HepG2 (cell line): ENCODE measurements around the gene TMX4. TPM values are rescaled to one million over a fixed set of nuclear protein-coding genes. Genes with fewer than 3 reads are reported as not detected.

Source experiments
- ATAC-seq: fragments of 200-7000 bp; cut with Tn5 transposase; 3 replicates; pipeline ENCODE4 v1.9.1; 2020; ENCODE audit warnings: mild to moderate bottlenecking, moderate library complexity
- BruUV-seq: library from RNA; stranded (reverse); fragments of 400-500 nt; replicated peaks from 2 replicates; lab custom pipeline; 2021; lab: Mats Ljungman, UMichigan
- CTCF ChIA-PET: fragments of 300-600 bp; formaldehyde crosslinking; extraction: SDS; loops from one replicate; lab custom pipeline; 2021; ENCODE audit warnings: low total read pairs, inconsistent platforms, low intra/inter-chr PET ratio; lab: Yijun Ruan, JAX
- POLR2A ChIA-PET: fragments of 350-600 bp; sonication (Branson Sonifier 250); formaldehyde crosslinking; loops from one replicate; lab custom pipeline; 2020; ENCODE audit warnings: antibody characterized with exemption, inconsistent platforms; lab: Yijun Ruan, JAX
- DNase-seq: peaks from one replicate; pipeline ENCODE4 v3.0.0-alpha.2; 2015; ENCODE audit warnings: low spot score
- FAIRE-seq: peaks from 3 replicates; lab custom pipeline; 2011; peaks lifted over from hg19 to GRCh38; lab: Jason Lieb, UNC
- H2AFZ ChIP-seq: one replicate; pipeline ENCODE4 v1.6.1; 2011; ENCODE audit warnings: low read length, inconsistent platforms
- H3K27ac ChIP-seq: fragments of 300-600 bp; 3 replicates; pipeline ENCODE4 v1.8.0; 2011; ENCODE audit warnings: mixed run types, mild to moderate bottlenecking, mixed read lengths, low read length, inconsistent platforms; ENCODE audit not compliant: insufficient read depth; ENCODE audit errors: extremely low read length
- H3K27me3 ChIP-seq, 2 experiments: fragments of 200-600 bp in 1 of 2; 2 replicates in 1 of 2; 3 replicates in 1 of 2; pipeline versions ENCODE4 v1.6.0 to v1.8.0; 2011; ENCODE audit warnings: low read length in 2 of 2, mild to moderate bottlenecking in 2 of 2, moderate library complexity in 2 of 2, inconsistent platforms in 1 of 2; ENCODE audit not compliant: insufficient read depth in 2 of 2, control insufficient read depth in 1 of 2
- H3K36me3 ChIP-seq, 2 experiments: fragments of 200-600 bp in 1 of 2; replicated peaks in 1 of 2; 2 replicates in 1 of 2; 3 replicates in 1 of 2; pipeline versions ENCODE4 v1.5.1 to v1.8.0; 2011; ENCODE audit warnings: low read length in 2 of 2, inconsistent platforms in 1 of 2; ENCODE audit not compliant: insufficient read depth in 2 of 2, control insufficient read depth in 1 of 2
- H3K4me1 ChIP-seq: 2 replicates; pipeline ENCODE4 v1.5.1; 2012; ENCODE audit warnings: low read length, inconsistent platforms; ENCODE audit not compliant: insufficient read depth
- H3K4me2 ChIP-seq: 2 replicates; pipeline ENCODE4 v1.6.0; 2011; ENCODE audit warnings: low read depth, low read length, inconsistent platforms
- H3K4me3 ChIP-seq, 3 experiments: fragments of 200-600 bp in 1 of 3; sonication (generic), shearing (Covaris generic) in 1 of 3; replicated peaks in 1 of 3; 2 replicates each; pipeline ENCODE4 v1.5.1; 2011 to 2016; ENCODE audit warnings: low read length in 3 of 3, inconsistent platforms in 2 of 3, low read depth in 2 of 3, mild to moderate bottlenecking in 2 of 3, control low read depth in 1 of 3, mixed read lengths in 1 of 3; ENCODE audit not compliant: insufficient read depth in 1 of 3
- H3K79me2 ChIP-seq: one replicate; pipeline ENCODE4 v1.6.1; 2011; ENCODE audit warnings: low read length, inconsistent platforms; ENCODE audit not compliant: insufficient read depth
- H3K9ac ChIP-seq: 2 replicates; pipeline ENCODE4 v1.6.0; 2011; ENCODE audit warnings: mild to moderate bottlenecking, low read depth, low read length, inconsistent platforms; ENCODE audit not compliant: insufficient read depth
- H3K9me3 ChIP-seq: 2 replicates; pipeline ENCODE4 v1.5.1; 2012; ENCODE audit warnings: mild to moderate bottlenecking, low read length
- H4K20me1 ChIP-seq: 2 replicates; pipeline ENCODE4 v1.6.0; 2011; ENCODE audit warnings: inconsistent platforms, mild to moderate bottlenecking, low read length, moderate library complexity; ENCODE audit not compliant: insufficient read depth
- CHCHD3 ChIP-seq: sonication (generic); formaldehyde crosslinking; IDR thresholded peaks from 2 replicates; pipeline ENCODE4 v1.8.0; 2022; ENCODE audit warnings: mild to moderate bottlenecking, missing genetic modification reagents, moderate library complexity
- EED ChIP-seq: sonication (generic); formaldehyde crosslinking; IDR thresholded peaks from 2 replicates; pipeline ENCODE4 v1.5.0; 2020; ENCODE audit warnings: mild to moderate bottlenecking, missing genetic modification reagents
- SIX1 ChIP-seq: sonication (generic); formaldehyde crosslinking; IDR thresholded peaks from 2 replicates; pipeline ENCODE4 v1.4.0; 2020; ENCODE audit warnings: missing genetic modification reagents, borderline replicate concordance
- SSRP1 ChIP-seq: IDR thresholded peaks from 2 replicates; pipeline ENCODE4 v1.6.1; 2016; ENCODE audit warnings: control low read depth
- TARDBP ChIP-seq: sonication (generic); formaldehyde crosslinking; IDR thresholded peaks from 2 replicates; pipeline ENCODE4 v1.8.0; 2022; ENCODE audit warnings: mild to moderate bottlenecking, missing genetic modification reagents
- ZBTB49 ChIP-seq: sonication (generic); formaldehyde crosslinking; IDR thresholded peaks from 2 replicates; pipeline ENCODE4 v1.4.0; 2020; ENCODE audit warnings: missing genetic modification reagents, borderline replicate concordance
- ZFX ChIP-seq: sonication (generic); formaldehyde crosslinking; IDR thresholded peaks from 2 replicates; pipeline ENCODE4 v1.4.0; 2020; ENCODE audit warnings: mild to moderate bottlenecking, low read depth, missing genetic modification reagents, moderate library complexity
- ZNF207 ChIP-seq: fragments of 450-650 bp; IDR thresholded peaks from 2 replicates; pipeline ENCODE4 v1.6.1; 2016; ENCODE audit warnings: antibody characterized with exemption, borderline replicate concordance
- ZNF460 ChIP-seq: sonication (generic); formaldehyde crosslinking; IDR thresholded peaks from 2 replicates; pipeline ENCODE4 v1.5.1; 2020; ENCODE audit warnings: missing genetic modification reagents, mild to moderate bottlenecking, borderline replicate concordance
- ZNF609 ChIP-seq: sonication (generic); formaldehyde crosslinking; IDR thresholded peaks from 2 replicates; pipeline ENCODE4 v1.4.0; 2020; ENCODE audit warnings: mild to moderate bottlenecking, missing genetic modification reagents, borderline replicate concordance
- WGBS: methylation state at CpG from one replicate; pipeline ENCODE4 v1.1.6; 2017; ENCODE audit warnings: low lambda C conversion rate; 5-methylcytosine and 5-hydroxymethylcytosine counted together
- in situ Hi-C: cut with HindIII; loops from 2 replicates; pipeline ENCODE4 v1.10.0; 2017; ENCODE audit warnings: low pct_unique_long_range_greater_than_20kb; ENCODE audit not compliant: extremely low pct_ligation_motif_present
- intact Hi-C: fragments of 100-400 bp; cut with micrococcal nuclease; formaldehyde crosslinking; loops from one replicate; pipeline ENCODE4 v1.10.0; 2022; ENCODE audit not compliant: unreplicated experiment
- polyA plus RNA-seq, 8 experiments: library from polyadenylated mRNA; depleted of rRNA in 3 of 8; stranded (reverse) in 7 of 8; unstranded in 1 of 8; fragments of >200 nt; fragmentation: Illumina TruSeq in 4 of 8; extraction: Trizol in 4 of 8; gene quantifications; 2 replicates each; pipeline versions ENCODE4 v1.2.1 to v1.2.3, GENCODE V29; 2011 to 2016; ENCODE audit warnings: low read depth in 4 of 8, missing spikeins in 1 of 8, mixed read lengths in 1 of 8; ENCODE audit not compliant: insufficient read depth in 1 of 8
- total RNA-seq, 5 experiments: library from RNA; depleted of rRNA; stranded (reverse); fragments of >200 nt; fragmentation: Illumina TruSeq; extraction: Trizol; gene quantifications; 2 replicates each; pipeline ENCODE4 v1.2.3, GENCODE V29; 2016; ENCODE audit warnings: low read depth in 1 of 5

The TMX4 gene
- total and polyA plus RNA-seq, 2 of the 13 experiments (the other 11 are each of a cell fraction or from before 2014, with no cell fraction given): 7.6 to 21.4 TPM

- TF ChIP-seq ZBTB49 (CRISPR knock-in tag): no peak
- no peak for TF ChIP-seq EED
- no peak for TF ChIP-seq CHCHD3
- TF ChIP-seq ZNF207: no peak
- no peak for TF ChIP-seq ZNF609
Observed at GRCh38 chr20:8039042-8039441, 19.5 kb upstream of the TMX4 start (continued).

- no peak overlapping the region for H3K4me2 ChIP-seq
- H3K9ac ChIP-seq: no peak overlapping the region
- in situ Hi-C loops (no loop called here), intact Hi-C loops (no loop called here)
- no peak for DNase-seq
- H3K4me1 ChIP-seq: peaks cover 7% of the 10 kb centered on the region; the same call in 1 of the 2 replicates
- no peaks in the 10 kb centered on the region for H3K36me3 ChIP-seq
- H3K27me3 ChIP-seq: peaks cover 0 to 3% of the 10 kb centered on the region in 2 experiments; a peak in 2 of 5 replicates
- TF ChIP-seq ZFX (CRISPR knock-in tag): no peak
- TF ChIP-seq SIX1: no peak
- TF ChIP-seq TARDBP (CRISPR knock-in tag): no peak
- no peak for TF ChIP-seq ZNF460
- no peak for TF ChIP-seq SSRP1 (CRISPR knock-in tag)
- no peaks in the 10 kb centered on the region for H3K9me3 ChIP-seq
- H3K27ac ChIP-seq: no peak overlapping the region
- FAIRE-seq: no peak
- ATAC-seq: no peak
- BruUV-seq: no TSS peak
- ChIA-PET POLR2A (interaction anchor here (1.5 kb wide), 1 partner anchor 17 kb away, joined by 3 read pairs; the partner anchor contains the start of gene TMX4), CTCF (no interaction called here)
- H3K4me3 ChIP-seq: no peak overlapping the region
- no peak overlapping the region for H2AFZ ChIP-seq
- WGBS: 27% methylated on average over 2 of the region's 2 CpGs
- no peaks in the 10 kb centered on the region for H3K79me2 ChIP-seq
- no peaks in the 10 kb centered on the region for H4K20me1 ChIP-seq
Observed at GRCh38 chr20:8036771-8037170, 17.2 kb upstream of the TMX4 start.
